H9 (cell line): ENCODE data around the gene PUS7. TPM values are rescaled to one million over a fixed set of nuclear protein-coding genes. Genes with fewer than 3 reads are reported as not detected.

Experiments used
- DNase-seq: peaks from one replicate; pipeline ENCODE4 v3.0.0-alpha.2; 2017
- H2AFZ ChIP-seq: one replicate; pipeline ENCODE4 v1.6.1; 2013; ENCODE audit warnings: mild to moderate bottlenecking, low read length, control low read depth, moderate library complexity
- H2AK5ac ChIP-seq: 2 replicates; pipeline ENCODE4 v1.6.1; 2013; ENCODE audit warnings: low read length, control low read depth, mixed read lengths; ENCODE audit not compliant: insufficient read length
- H2BK120ac ChIP-seq: one replicate; pipeline ENCODE4 v1.6.1; 2013; ENCODE audit warnings: low read depth, mild to moderate bottlenecking, low read length, control low read depth, inconsistent platforms; ENCODE audit not compliant: poor library complexity, severe bottlenecking
- H2BK12ac ChIP-seq: 2 replicates; pipeline ENCODE4 v1.6.1; 2013; ENCODE audit warnings: low read length, control low read depth, mixed read lengths, low read depth; ENCODE audit not compliant: insufficient read length
- H2BK15ac ChIP-seq: 2 replicates; pipeline ENCODE4 v1.6.1; 2013; ENCODE audit warnings: low read depth, low read length, control low read depth
- H2BK20ac ChIP-seq: one replicate; pipeline ENCODE4 v1.6.1; 2013; ENCODE audit warnings: low read depth, mild to moderate bottlenecking, low read length, control low read depth, inconsistent platforms; ENCODE audit not compliant: poor library complexity, severe bottlenecking
- H2BK5ac ChIP-seq: 2 replicates; pipeline ENCODE4 v1.6.1; 2013; ENCODE audit warnings: low read length, control low read depth, mixed read lengths; ENCODE audit not compliant: insufficient read length
- H3K14ac ChIP-seq: 2 replicates; pipeline ENCODE4 v1.6.1; 2013; ENCODE audit warnings: low read length, control low read depth; ENCODE audit not compliant: insufficient read depth
- H3K18ac ChIP-seq: 2 replicates; pipeline ENCODE4 v1.6.1; 2013; ENCODE audit warnings: low read depth, mild to moderate bottlenecking, mixed read lengths, low read length, control low read depth; ENCODE audit not compliant: insufficient read length
- H3K23ac ChIP-seq: 2 replicates; pipeline ENCODE4 v1.6.1; 2013; ENCODE audit warnings: low read length, control low read depth, mixed read lengths, low read depth; ENCODE audit not compliant: insufficient read length
- H3K23me2 ChIP-seq: 2 replicates; pipeline ENCODE4 v1.6.1; 2013; ENCODE audit warnings: low read depth, mild to moderate bottlenecking, mixed read lengths, low read length, control low read depth; ENCODE audit not compliant: insufficient read length, poor library complexity, severe bottlenecking
- H3K27ac ChIP-seq: 2 replicates; pipeline ENCODE4 v1.5.1; 2013; ENCODE audit warnings: low read length, control low read depth, mixed read lengths, low read depth; ENCODE audit not compliant: insufficient read length
- H3K27me3 ChIP-seq: 2 replicates; pipeline ENCODE4 v1.6.1; 2013; ENCODE audit warnings: low read length, control low read depth, inconsistent platforms; ENCODE audit not compliant: insufficient read depth
- H3K4ac ChIP-seq: 2 replicates; pipeline ENCODE4 v1.6.1; 2013; ENCODE audit warnings: low read depth, mild to moderate bottlenecking, control low read depth, inconsistent platforms, low read length, moderate library complexity
- H3K4me1 ChIP-seq: 2 replicates; pipeline ENCODE4 v1.6.1; 2013; ENCODE audit warnings: low read length, control low read depth, inconsistent platforms; ENCODE audit not compliant: insufficient read depth
- H3K4me2 ChIP-seq: 2 replicates; pipeline ENCODE4 v1.6.1; 2013; ENCODE audit warnings: low read length, control low read depth, mixed read lengths; ENCODE audit not compliant: insufficient read length, insufficient read depth
- H3K56ac ChIP-seq: 2 replicates; pipeline ENCODE4 v1.6.1; 2013; ENCODE audit warnings: low read depth, mild to moderate bottlenecking, mixed read lengths, low read length, control low read depth; ENCODE audit not compliant: insufficient read length
- H3K79me1 ChIP-seq: 2 replicates; pipeline ENCODE4 v1.6.1; 2013; ENCODE audit warnings: low read depth, mild to moderate bottlenecking, moderate library complexity, low read length, control low read depth, inconsistent platforms; ENCODE audit not compliant: insufficient read depth, poor library complexity, severe bottlenecking
- H3K79me2 ChIP-seq: 2 replicates; pipeline ENCODE4 v1.6.1; 2013; ENCODE audit warnings: low read length, control low read depth, inconsistent platforms; ENCODE audit not compliant: insufficient read depth
- H3K9ac ChIP-seq: 2 replicates; pipeline ENCODE4 v1.6.1; 2013; ENCODE audit warnings: low read length, control low read depth, mixed read lengths; ENCODE audit not compliant: insufficient read length; ENCODE audit errors: extremely low read depth
- H3K9me3 ChIP-seq: one replicate; pipeline ENCODE4 v1.6.1; 2013; ENCODE audit warnings: low read depth, low read length, inconsistent platforms; ENCODE audit not compliant: control insufficient read depth
- H3T11ph ChIP-seq: one replicate; pipeline ENCODE4 v1.6.1; 2013; ENCODE audit warnings: mild to moderate bottlenecking, low read length, control low read depth, inconsistent platforms
- H4K20me1 ChIP-seq: one replicate; pipeline ENCODE4 v1.6.1; 2013; ENCODE audit not compliant: control insufficient read depth, insufficient read length, insufficient read depth
- H4K5ac ChIP-seq: 2 replicates; pipeline ENCODE4 v1.6.1; 2013; ENCODE audit warnings: low read depth, mild to moderate bottlenecking, mixed read lengths, low read length, control low read depth; ENCODE audit not compliant: insufficient read length
- H4K8ac ChIP-seq: replicated peaks from 2 replicates; pipeline ENCODE4 v1.6.1; 2013; ENCODE audit warnings: low read length, control low read depth, mixed read lengths, low read depth; ENCODE audit not compliant: insufficient read length
- H4K91ac ChIP-seq: 2 replicates; pipeline ENCODE4 v1.6.1; 2013; ENCODE audit warnings: low read depth, mild to moderate bottlenecking, moderate library complexity, mixed read lengths, low read length, control low read depth; ENCODE audit not compliant: insufficient read length
- H3K27ac Mint-ChIP-seq, 3 experiments: 2 replicates in 2 of 3; 3 replicates in 1 of 3; pipeline ENCODE4 v1.8.0; 2020 to 2021; ENCODE audit warnings: mixed read lengths in 3 of 3, mild to moderate bottlenecking in 1 of 3, moderate library complexity in 1 of 3
- H3K27me3 Mint-ChIP-seq: 2 replicates; pipeline ENCODE4 v1.8.0; 2021; ENCODE audit warnings: low read depth, mild to moderate bottlenecking, moderate library complexity, mixed read lengths
- H3K36me3 Mint-ChIP-seq, 3 experiments: 2 replicates in 2 of 3; 3 replicates in 1 of 3; pipeline ENCODE4 v1.8.0; 2020 to 2021; ENCODE audit warnings: low read depth in 3 of 3, mixed read lengths in 3 of 3; ENCODE audit not compliant: insufficient read depth in 1 of 3
- H3K4me1 Mint-ChIP-seq, 2 experiments: 2 replicates each; pipeline ENCODE4 v1.8.0; 2020; ENCODE audit warnings: mixed read lengths in 2 of 2
- H3K4me3 Mint-ChIP-seq, 2 experiments: 2 replicates in 1 of 2; 3 replicates in 1 of 2; pipeline ENCODE4 v1.8.0; 2020 to 2021; ENCODE audit warnings: mild to moderate bottlenecking in 2 of 2, mixed read lengths in 2 of 2, moderate library complexity in 1 of 2
- H3K9me3 Mint-ChIP-seq, 2 experiments: 2 replicates in 1 of 2; 3 replicates in 1 of 2; pipeline ENCODE4 v1.8.0; 2020; ENCODE audit warnings: mild to moderate bottlenecking in 2 of 2, mixed read lengths in 2 of 2, moderate library complexity in 1 of 2
- CTCF ChIP-seq: fragments of 200-600 bp; sonication (generic); conservative IDR thresholded peaks from 3 replicates; pipeline ENCODE4 v1.8.0; 2021; ENCODE audit warnings: antibody characterized with exemption, mild to moderate bottlenecking
- WGBS: extraction: QIAGEN DNeasy Blood & Tissue Kit; methylation state at CpG from one replicate; pipeline ENCODE4 v1.1.7; 2013; ENCODE audit warnings: missing lambda C conversion rate, low lambda C conversion rate, mixed read lengths; ENCODE audit not compliant: insufficient read length; ENCODE audit errors: extremely low coverage; 5-methylcytosine and 5-hydroxymethylcytosine counted together
- total RNA-seq: library from RNA; stranded (reverse); gene quantifications from 2 replicates; pipeline ENCODE4 v1.2.1, GENCODE V29; 2021

PUS7 gene
- total RNA-seq, 1 experiment from 2014 or later: 54.3 TPM

DNA sequence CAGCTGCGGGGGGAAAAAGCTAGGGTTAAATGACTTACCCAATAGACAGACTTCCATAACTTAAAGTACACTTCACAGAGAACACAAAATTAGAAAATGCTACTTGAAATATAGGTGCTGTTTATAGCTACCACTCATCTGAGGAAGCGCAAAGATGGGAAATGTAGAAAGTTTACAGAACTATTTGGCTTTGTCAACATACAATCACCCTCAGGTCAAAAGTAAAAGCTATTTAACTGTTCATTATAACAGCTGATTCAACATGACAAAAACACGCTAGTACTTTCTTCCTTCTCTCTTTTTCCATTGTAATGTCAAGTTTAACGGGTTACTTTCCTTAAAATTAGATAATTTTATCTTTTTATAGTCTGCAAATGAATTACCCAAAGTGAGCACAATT, 51.2 kb downstream of the PUS7 start:
- peaks cover 0 to 4% of the 10 kb centered on the region in 2 experiments; a peak in 1 of 5 replicates for H3K9me3 Mint-ChIP-seq
- no peak overlapping the region for H3K56ac ChIP-seq

More for the DNA sequence above, 51.2 kb downstream of the PUS7 start:
- Histone ChIP-seq H2BK120ac (no peak overlapping the region), H4K20me1 (no peaks in the 10 kb centered on the region), H3K9ac (no peak overlapping the region), H4K5ac (no peak overlapping the region), H3K23me2 (no peaks in the 10 kb centered on the region), H3K4me1 (no peaks in the 10 kb centered on the region), H3K9me3 (no peaks in the 10 kb centered on the region), H3K27me3 (no peaks in the 10 kb centered on the region), H3K18ac (no peak overlapping the region), H4K91ac (no peak overlapping the region), H2AFZ (no peak overlapping the region), H4K8ac (no peak overlapping the region), H3K4ac (no peak overlapping the region), H3T11ph (no peak overlapping the region), H2BK12ac (no peak overlapping the region), H2BK5ac (no peak overlapping the region), H2BK15ac (no peak overlapping the region), H3K79me2 (no peaks in the 10 kb centered on the region), H3K14ac (no peak overlapping the region), H3K4me2 (no peak overlapping the region), H3K23ac (no peak overlapping the region), H3K27ac (no peak overlapping the region), H3K79me1 (no peaks in the 10 kb centered on the region), H2AK5ac (no peak overlapping the region), H2BK20ac (no peak overlapping the region)
- peaks cover 8 to 54% (median 18%) of the 10 kb centered on the region in 3 experiments; a peak in 6 of 7 replicates for H3K36me3 Mint-ChIP-seq
- DNase-seq: no peak
- no peak for TF ChIP-seq CTCF
- no CpG with 5 or more reads among the region's 4 CpGs for WGBS
- no peaks in the 10 kb centered on the region for H3K27me3 Mint-ChIP-seq
- no peaks in the 10 kb centered on the region for H3K4me1 Mint-ChIP-seq
- no peak overlapping the region for H3K4me3 Mint-ChIP-seq
- 0 out of 7 replicates have a peak overlapping the region, but pooled peaks of 1 of the 3 experiments have one; percentile 52 for H3K27ac Mint-ChIP-seq
